Cardiac septum (tissue), 1 donor: ENCODE results near the gene FABP1. TPM values are rescaled to one million over a fixed set of nuclear protein-coding genes. Genes with fewer than 3 reads are reported as not detected.

Source experiments
- DNase-seq: peaks from one replicate; pipeline ENCODE4 v3.0.0-alpha.2; 2020; ENCODE audit warnings: low spot score
- intact Hi-C: fragments of 100-400 bp; cut with DNase I; formaldehyde crosslinking; loops from one replicate; pipeline ENCODE4 v1.14.0; 2022
- total RNA-seq: library from RNA; stranded (reverse); fragmentation: NEBNext Ultra II Directional; extraction: Animal tissue kit (Norgen Biotek cat#: 25700); gene quantifications from one replicate; pipeline ENCODE4 v1.2.1, GENCODE V29; 2021
- donor health status: DM: no; HTN: no; CAD: no.

The FABP1 gene
- total RNA-seq, 1 donor from 2014 or later: not detected

- intact Hi-C loops: no loop called here
- no peak for DNase-seq
Measured at GRCh38 chr2:88121678-88122077, 6.2 kb downstream of the FABP1 start.

DNA sequence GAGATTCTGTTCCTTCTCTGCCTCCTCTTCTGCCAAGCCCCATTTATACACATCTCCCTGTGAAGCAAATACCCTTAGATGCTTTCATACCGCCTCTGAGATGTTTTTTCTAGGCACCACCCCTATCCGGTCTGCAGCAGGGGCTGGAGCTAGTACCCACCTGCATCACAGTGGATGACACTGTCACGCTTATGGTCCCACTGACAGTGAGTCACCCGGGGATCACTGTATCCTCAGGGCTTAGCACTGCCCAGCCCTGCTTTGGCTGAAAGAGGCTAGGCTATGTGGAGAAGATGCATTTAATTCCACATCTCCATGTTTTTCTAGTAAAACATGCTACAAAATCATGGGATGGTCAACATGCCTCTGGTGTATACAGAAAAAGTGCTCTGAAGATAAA, 9.9 kb downstream of the FABP1 start:
- DNase-seq: no peak
- intact Hi-C loops: no loop called here

- intact Hi-C loops: no loop called here
- no peak for DNase-seq
Measured at GRCh38 chr2:88116669-88117432, 11.0 kb downstream of the FABP1 start.

- intact Hi-C loops: no loop called here
- no peak for DNase-seq
Measured at GRCh38 chr2:88115825-88116518, 11.9 kb downstream of the FABP1 start.

DNA sequence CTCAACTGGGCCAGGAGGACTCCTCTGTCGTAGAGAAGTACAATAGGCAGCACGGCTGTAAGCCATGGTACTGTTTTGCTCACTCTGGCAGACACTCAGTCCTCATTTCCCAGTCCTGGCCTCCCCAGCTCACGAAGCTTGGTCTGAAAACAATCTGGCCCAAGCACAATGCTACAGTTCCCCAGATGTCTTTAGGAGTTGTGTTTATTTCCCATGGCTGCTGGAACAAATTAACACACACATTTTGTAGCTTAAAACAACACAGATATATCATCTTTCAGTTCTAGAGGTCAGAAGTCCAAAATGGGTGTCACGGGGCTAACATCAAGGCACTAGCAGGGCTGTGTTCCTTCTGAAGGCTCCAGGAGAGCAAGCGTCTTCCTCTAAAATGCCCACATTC, 13.0 kb downstream of the FABP1 start:
- intact Hi-C loops: no loop called here
- no peak for DNase-seq

GRCh38 chr2:88113069-88113468, 14.8 kb downstream of the FABP1 start:
- intact Hi-C loops: no loop called here
- DNase-seq: no peak

- intact Hi-C loops: no loop called here
- no peak for DNase-seq
Measured at GRCh38 chr2:88110830-88111229, 17.0 kb downstream of the FABP1 start.

- intact Hi-C loops: no loop called here
- no peak for DNase-seq
Measured at GRCh38 chr2:88108796-88109195, 19.1 kb downstream of the FABP1 start.

GRCh38 chr2:88100489-88100858, 27.4 kb downstream of the FABP1 start:
- intact Hi-C loops: no loop called here
- DNase-seq: no peak

DNA sequence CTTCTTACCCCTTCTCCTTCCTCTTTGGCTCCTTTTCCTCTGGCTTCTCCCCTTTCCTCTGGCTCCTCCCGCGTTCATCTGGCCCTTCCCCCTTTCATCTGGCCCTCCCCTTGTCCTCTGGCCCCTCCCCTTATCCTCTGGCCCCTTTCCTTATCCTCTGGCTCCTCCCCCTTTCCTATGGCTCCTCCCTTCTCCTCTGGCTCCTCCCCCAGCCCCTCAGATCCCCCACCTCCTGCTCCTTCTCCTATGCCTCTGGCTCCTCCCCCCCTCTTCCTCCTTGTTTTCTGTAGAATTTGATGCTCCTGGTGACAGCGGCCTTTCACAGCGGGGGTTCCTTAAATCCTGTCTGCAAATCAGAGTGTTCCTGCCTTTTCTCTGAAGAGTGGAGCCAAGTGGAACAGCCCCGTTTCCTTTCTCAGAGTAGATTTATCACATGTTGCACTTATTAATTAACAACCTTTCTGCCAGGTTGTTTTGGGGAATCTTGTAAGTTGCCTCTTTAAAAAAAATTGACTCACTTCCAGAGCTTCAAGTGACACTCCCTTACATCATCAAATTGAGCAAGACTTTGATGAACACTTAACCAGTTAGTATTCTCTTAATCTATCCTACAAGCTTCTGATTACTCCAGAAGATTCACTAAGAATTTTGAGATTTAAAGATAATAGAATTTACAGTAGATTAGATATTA, 27.9 kb downstream of the FABP1 start:
- intact Hi-C loops: no loop called here
- no peak for DNase-seq

GRCh38 chr2:88098558-88098900, 29.3 kb downstream of the FABP1 start:
- no peak for DNase-seq
- intact Hi-C loops: no loop called here

- DNase-seq: no peak
- intact Hi-C loops: no loop called here
Measured at GRCh38 chr2:88097891-88098557, 29.8 kb downstream of the FABP1 start.

DNA sequence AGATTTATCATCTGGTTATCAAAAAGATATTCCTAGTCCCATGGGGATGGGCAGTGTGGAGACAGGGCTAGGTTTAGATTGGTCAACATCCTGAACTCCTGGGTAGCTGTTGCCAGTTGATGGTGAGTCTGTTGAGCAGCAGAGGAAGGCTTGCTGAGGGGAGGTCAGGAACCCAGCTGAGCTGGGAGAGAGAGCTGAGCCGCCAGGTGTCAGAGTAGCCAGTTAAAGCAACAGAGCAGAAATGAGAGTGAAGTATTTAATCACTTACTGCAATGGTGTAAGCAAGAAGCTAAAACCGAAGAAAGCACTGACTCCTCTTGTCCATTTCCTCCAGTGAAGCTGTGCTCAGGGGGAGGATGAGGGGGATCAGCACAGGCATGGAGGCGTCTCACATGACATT, 30.7 kb downstream of the FABP1 start:
- intact Hi-C loops: no loop called here
- no peak for DNase-seq

DNA sequence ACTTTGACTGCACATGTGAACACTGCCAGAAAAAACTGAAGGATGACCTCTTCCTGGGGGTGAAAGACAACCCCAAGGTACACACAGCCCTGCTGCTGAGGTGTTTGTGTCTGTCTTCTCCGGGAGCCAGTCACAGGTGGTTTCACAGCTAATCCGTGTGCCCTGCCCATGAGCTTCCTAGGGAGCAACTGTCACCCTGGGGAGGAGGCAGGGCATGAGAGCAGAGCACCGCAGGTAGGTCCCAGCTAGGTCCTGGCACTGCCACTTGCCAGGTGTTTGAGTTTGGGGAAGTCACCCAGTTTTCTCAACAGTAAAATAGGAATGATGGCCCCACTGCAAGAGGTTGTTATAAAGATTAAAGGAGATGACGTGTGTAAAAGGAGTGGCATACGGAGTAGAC, 31.2 kb downstream of the FABP1 start:
- no peak for DNase-seq
- intact Hi-C loops: no loop called here

- no peak for DNase-seq
Measured at GRCh38 chr2:88095022-88095421, 32.8 kb downstream of the FABP1 start.

GRCh38 chr2:88092773-88093172, 35.1 kb downstream of the FABP1 start:
- no peak for DNase-seq
- intact Hi-C loops: no loop called here

More at GRCh38 chr2:88095022-88095421, 32.8 kb downstream of the FABP1 start:
- intact Hi-C loops: no loop called here

- no peak for DNase-seq
- intact Hi-C loops: no loop called here
Measured at GRCh38 chr2:88091943-88092342, 35.9 kb downstream of the FABP1 start.

DNA sequence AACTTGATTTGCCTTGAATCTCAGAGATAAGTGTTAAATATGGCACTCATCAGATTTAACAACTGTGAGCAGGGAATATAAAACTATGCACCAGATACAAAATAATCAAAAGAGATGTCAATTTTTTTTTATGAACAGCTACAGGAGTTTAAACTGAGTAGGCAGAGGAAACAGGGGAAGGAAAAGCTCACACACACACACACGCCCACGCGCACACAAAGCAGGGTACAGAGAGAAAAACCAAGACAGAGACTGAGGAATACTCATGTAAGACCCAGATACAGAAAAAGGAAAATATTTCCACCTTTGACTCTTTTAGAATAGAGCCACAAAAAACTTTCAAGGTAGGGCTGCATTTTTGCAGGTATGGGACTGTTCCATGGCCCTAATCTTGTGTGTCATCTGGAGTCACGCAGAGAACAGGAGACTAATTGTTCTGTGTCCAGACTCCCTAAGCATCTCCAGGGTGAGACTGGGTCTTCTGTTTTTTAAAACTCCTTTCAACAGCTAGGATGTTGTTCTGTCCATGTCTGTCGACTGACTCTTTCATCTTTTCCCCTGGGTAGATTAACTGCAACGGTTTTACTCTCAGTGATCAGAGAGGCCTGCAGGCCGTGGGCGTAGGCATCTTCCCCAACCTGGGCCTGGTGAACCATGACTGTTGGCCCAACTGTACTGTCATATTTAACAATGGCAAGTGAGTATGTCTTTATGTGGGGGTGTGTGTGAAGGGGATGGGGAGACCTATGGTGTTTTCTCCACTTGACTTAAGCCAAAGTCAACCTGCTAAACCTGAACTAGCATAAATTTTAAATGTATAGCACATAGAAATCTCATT, 37.2 kb downstream of the FABP1 start:
- intact Hi-C loops: no loop called here
- no peak for DNase-seq

DNA sequence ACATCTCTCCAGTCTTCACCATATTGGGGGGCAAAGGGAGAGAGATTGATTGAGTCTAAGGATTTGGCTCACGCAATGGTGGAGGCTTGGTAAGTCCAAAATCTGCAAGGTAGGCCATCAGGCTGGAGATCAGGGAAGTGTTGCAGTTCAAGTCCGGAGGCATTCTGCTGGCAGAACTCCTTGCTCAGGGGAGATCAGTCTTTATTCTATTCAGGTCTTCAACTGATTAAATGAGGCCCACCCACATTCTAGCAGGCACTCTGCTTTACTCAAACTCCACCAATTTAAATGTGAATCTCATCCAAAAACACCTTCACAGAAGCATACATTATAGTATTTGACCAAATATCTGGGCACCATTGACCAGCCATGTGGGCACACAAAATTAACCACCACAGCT, 38.9 kb downstream of the FABP1 start:
- intact Hi-C loops: no loop called here
- DNase-seq: no peak

GRCh38 chr2:88087763-88088162, 40.1 kb downstream of the FABP1 start:
- DNase-seq: no peak
- intact Hi-C loops: no loop called here
